ENCODE data around the gene SHLD1. TPM values are rescaled to one million over a fixed set of nuclear protein-coding genes. Genes with fewer than 3 reads are reported as not detected.
"Not testable (repeated sequence)": the region's sequence is repeated elsewhere in the genome, so short reads cannot be mapped to it uniquely, and the experiment has no call there.

Gene SHLD1
- total RNA-seq, 1 donor from 2014 or later: 13.9 TPM

DNA sequence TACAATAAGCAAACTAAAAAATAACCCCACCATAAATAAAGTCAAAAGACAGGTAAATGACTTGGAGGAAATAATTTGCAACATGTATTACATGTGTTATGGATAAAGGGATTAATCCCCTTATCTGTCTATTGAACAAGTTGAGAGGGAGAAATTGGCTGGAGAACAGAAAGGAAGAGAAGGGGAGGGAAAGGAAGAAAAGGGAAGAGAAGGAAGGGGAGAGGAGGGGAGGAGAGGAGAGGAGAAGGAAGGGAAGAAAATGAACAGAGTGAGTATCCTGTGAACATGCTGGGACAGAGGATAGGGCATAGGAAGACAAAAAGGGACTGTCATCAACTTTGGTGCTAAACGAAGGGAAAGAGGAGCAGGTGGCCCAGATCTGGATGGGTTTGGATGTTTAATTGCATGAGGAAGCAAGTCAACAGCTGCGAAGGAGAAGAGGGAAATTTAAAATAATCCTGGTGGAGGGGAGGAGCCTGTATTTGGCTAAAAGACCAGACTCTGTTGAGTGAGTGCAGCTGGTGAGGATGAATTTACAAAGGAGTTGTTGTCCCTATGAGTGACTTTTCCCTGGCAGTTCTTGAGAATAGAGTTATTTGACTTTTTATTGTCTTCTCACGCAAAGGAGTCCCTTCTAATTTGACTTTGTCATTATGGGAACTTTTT is 14.2 kb upstream of the SHLD1 start:
- DNase-seq (ENCODE audit: low spot score): no peak

DNA sequence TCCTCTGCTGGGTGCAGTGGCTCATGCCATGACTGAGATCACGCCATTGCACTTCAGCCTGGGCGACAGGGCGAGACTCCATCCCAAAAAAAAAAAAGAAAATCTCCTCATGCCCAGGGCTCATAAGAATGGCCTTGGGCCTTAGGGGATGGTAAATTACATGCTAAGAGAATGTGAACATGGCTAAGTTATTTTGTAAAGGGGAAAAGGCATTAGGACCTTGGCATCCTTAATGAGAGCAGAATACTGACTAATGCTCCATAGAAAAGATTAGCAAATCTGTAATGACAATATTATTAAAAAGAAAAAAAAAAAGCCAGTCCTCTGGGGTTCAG is 12.6 kb upstream of the SHLD1 start:
- no peak for DNase-seq (ENCODE audit: low spot score)

GRCh38 chr20:5737966-5738365 is 12.2 kb upstream of the SHLD1 start:
- no peak for DNase-seq (ENCODE audit: low spot score)

- DNase-seq (ENCODE audit: low spot score): not testable (repeated sequence)
These were observed 9.6 kb upstream of the SHLD1 start for GRCh38 chr20:5740643-5741042.

DNA sequence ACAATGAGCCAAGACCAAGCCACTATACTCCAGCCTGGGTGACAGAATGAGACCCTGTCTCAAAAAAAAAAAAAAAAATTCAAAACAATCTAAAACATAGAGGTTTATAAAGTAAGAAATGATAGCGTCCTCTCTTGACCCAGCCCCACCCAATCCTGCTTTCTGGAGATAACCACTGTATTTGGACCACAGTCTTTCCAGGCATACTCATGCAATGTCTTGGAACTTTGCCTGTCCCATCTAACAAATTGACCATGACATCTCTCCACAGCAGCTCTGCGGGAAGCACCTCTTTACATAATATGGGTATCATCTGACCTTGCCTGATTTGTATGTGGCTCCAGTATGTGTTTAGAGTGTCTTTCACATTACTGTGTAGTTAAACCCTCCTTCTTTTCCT is 9.1 kb upstream of the SHLD1 start:
- DNase-seq (ENCODE audit: low spot score): no peak

DNA sequence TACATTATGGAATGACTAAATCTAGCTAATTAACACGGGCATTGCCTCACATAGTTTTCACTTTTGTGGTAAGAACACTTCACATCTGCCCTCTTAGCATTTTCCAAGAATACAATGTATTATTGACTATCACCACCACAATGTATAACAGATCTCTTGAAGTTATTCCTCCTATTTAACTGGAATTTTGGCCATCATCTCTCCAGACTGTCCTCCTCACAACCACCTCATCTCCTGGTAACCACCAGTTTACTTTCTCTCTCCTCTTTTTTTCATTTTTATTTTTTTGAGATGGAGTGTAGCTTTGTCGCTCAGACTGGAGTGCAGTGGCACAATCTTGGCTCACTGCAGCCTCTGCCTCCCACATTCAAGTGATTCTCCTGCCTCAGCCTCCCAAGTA is 8.2 kb upstream of the SHLD1 start:
- no peak for DNase-seq (ENCODE audit: low spot score)

DNA sequence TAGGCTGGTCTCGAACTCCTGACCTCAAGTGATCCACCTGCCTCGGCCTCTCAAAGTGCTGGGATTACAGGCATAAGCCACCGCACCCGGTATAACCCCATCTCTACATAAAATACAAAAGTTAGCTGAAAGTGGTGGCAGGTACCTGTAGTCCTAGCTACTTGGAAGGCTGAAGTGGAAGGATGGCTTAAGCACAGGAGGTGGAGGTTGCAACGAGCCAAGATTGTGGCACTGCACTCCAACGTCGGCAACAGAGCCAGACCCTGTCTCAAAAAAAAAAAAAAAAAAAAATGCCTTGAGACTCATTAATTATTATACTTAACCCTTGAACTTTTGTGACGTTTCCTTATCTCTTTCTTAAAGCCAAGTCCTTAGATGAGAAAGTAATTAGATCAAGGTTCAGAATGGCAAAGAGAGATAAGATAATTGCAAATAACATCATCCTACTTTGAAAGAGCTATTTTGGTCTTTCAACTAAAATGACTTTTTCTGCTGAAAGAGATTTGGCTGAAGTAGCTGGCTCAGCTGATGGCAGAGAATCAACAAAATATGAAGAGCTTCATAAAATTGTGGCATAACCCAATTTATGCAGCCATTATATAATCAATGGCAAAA is 4.7 kb upstream of the SHLD1 start:
- DNase-seq (ENCODE audit: low spot score): no peak

- no peak for DNase-seq (ENCODE audit: low spot score)
These were observed 4.1 kb upstream of the SHLD1 start for GRCh38 chr20:5746064-5746463.

DNA sequence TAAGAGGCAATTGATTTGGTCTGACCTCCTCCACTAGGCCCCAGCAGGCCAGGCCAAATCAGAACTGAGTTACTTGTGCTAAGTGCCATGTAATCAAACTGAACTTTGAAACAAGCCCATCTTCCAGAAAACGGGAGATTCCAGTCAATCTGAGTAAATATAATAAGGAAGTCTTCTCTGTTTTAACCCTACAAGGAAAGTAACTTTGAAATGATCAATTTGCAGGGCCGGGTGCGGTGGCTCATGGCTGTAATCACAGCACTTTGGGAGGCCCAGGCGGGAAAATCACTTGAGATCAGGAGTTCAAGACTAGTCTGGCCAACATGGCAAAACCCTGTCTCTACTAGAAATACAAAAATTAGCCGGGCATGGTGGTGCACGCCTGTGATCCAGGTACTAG is 2.0 kb upstream of the SHLD1 start:
- DNase-seq (ENCODE audit: low spot score): no peak

DNA sequence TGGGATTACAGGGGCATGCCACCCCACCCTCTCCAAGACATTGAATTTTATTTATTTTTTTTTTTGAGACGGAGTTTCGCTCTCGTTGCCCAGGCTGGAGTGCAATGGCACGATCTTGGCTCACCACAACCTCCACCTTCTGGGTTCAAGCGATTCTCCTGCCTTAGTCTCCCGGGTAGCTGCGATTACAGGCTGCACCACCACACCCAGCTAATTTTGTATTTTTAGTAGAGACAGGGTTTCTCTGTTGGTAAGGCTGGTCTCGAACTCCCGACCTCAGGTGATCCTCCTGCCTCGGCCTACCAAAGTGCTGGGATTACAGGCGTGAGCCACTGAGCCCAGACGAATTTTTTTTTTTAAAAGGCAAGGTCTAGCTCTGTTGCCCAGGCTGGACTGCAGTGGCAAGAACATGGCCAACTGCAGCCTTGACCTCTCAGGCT is 669 bp upstream of the SHLD1 start:
- DNase-seq (ENCODE audit: low spot score): not testable (repeated sequence)

- DNase-seq (ENCODE audit: low spot score): no peak
These were observed 1.7 kb downstream of the SHLD1 start for GRCh38 chr20:5751856-5752255.

- DNase-seq (ENCODE audit: low spot score): no peak
These were observed 3.6 kb downstream of the SHLD1 start for GRCh38 chr20:5753814-5754213.

DNA sequence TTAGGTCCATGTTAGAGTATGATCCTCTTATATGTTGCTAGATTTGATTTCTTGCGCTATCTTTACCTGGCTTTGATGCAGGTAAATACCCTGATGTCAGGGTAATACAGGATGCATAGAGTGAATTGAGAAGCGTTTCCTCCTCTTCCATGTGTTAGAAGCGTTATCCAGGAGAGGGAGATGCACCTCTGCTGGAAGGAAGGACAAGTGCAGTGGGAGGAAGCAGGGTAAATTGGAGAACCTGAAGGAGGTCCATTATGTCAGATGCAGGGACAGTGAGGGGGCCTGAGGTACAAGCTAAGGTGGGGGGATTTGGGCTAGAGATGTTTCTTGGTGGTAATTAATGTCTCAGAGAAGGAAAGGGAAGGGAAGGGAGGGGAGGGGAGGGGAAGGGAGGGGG is 7.7 kb downstream of the SHLD1 start:
- no peak for DNase-seq (ENCODE audit: low spot score)

DNA sequence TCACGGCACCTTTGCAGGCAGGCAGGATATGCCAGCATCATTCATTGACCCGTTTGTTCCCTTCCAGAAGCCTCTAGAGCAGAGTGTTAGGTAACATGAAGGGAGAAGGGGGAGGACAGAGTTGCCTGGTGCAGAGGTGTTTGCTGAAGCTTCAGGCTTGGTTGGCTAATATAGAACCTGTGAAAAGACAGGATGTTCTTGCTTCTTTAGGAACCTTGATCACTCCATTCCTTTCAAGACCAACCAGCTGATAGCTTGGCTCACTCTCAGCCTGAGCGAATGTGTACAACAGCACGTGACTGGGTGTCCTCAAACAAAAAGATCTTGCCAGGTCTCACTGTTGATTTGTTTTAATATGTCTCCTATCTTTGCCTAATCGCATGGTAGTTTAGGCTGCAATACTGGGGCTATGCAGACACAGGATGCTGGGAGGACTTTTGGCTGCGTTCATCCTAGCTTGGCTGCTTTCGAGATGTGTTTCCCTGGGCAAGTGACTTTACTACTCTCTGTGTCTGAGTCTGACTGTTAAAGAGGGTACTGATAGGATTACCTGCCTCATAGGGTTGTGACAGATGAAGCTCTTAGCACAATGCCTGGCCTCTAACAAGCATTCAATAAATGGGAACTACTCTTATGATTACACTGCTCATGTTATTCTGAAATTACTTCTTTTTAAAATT is 16.0 kb downstream of the SHLD1 start:
- DNase-seq (ENCODE audit: low spot score): no peak

DNA sequence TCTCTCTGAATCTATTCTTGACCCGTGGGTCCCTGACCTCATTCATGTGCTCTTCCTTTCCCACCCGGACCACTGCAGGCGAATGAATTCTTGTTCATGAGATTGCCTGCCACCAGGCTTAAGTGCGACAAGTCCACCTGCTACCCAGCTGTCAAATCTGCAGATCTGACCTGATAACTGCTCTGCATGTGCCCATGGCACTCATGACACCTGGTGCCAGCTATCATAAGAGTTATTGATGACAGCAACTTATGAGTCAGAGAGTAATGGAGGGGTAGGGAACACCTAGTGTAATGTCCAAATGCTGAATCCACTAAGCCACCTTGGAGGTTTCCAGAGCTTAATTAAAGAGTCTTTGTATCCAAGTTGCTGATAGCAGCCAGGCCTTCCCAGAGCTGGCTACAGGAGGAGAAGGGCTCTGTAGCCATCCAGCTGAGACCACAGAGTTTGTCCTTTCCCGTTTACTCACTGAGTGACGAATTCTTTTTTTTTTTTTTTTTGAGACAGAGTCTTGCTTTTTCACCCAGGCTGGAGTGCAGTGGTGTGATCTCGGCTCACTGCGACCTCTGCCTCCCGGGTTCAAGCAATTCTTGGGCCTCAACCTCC is 17.4 kb downstream of the SHLD1 start:
- DNase-seq (ENCODE audit: low spot score): no peak

- DNase-seq (ENCODE audit: low spot score): no peak
These were observed 20.2 kb downstream of the SHLD1 start for GRCh38 chr20:5770231-5770986.

DNA sequence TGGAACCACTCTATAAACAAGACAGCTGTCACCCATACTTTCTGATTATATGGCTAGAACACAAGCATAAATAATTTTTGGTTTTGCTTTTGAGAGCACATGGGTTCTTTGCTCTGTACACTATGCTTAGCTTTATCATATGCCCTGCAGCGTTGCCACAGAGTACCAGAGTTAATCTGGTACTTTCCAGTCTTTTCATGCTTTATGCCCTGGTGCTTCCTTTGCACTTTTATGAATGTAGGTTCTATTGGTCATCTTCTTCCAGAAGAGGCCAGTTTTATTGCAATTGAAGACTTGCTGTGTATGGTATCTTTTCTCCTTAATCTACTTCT is 20.8 kb downstream of the SHLD1 start:
- no peak for DNase-seq (ENCODE audit: low spot score)

GRCh38 chr20:5772704-5773103 is 22.5 kb downstream of the SHLD1 start:
- DNase-seq (ENCODE audit: low spot score): no peak

GRCh38 chr20:5773589-5773988 is 23.4 kb downstream of the SHLD1 start:
- DNase-seq (ENCODE audit: low spot score): no peak

DNA sequence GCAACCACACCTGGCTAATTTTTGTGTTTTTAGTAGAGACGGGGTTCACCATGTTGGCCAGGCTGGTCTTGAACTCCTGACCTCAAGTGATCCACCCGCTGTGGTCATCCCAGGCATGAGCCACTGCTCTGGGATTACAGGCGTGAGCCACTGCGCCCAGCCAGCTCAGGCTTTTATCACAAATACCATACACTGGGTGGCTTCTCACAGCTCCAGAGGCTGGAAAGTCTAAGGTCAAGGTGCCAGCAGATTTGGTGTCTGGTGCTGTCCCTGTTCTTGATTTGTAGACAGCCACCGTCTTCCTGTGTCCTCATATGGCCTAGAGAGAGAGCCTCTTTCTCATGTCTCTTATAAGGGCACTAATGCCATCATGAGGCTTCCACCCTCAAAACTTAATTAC is 25.9 kb downstream of the SHLD1 start:
- DNase-seq (ENCODE audit: low spot score): no peak

DNA sequence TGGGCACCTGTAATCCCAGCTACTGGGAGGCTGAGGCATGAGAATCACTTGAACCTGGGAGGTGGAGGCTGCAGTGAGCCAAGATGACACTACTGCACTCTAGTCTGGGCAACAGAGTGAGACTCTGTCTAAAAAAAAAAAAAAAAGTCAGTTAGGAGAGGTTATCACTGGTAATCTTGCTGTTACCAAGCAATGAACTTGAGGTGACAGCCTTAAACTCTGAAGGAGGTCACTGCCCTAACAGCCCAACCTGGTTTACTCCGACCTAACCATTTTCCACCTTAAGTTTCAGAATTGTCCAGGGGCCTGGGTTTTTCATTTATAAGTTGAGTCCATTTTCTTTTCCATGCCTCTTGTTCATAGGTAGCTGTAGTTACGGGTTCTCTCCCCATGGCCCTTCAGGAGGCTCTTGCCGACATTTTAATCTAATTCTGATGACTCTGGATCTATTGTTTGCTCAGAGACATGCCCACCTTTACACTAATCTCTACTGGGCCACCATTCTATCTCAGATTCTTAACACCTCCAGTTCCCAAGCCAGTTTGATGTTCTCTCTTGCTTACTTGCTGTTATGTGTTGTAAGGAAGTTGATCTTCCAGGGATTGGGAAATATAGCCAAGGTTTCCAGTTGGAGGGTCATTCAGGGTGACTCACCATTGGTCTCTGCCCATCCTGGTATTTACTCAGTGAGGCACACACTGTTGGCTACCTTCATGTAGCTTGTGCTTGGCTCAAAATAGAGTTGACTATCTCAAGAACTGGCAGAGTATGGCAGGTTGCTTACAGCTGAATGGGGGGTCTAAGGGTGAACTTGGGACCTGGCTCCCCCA is 29.1 kb downstream of the SHLD1 start:
- no peak for DNase-seq (ENCODE audit: low spot score)

GRCh38 chr20:5780846-5781217 is 30.6 kb downstream of the SHLD1 start:
- DNase-seq (ENCODE audit: low spot score): no peak
